Metanephros (tissue), 1 donor: ENCODE data around the gene CAPNS2. TPM values are rescaled to one million over a fixed set of nuclear protein-coding genes. Genes with fewer than 3 reads are reported as not detected.

Source experiments
- total RNA-seq: library from RNA; depleted of rRNA; stranded (reverse); fragments of >200 nt; gene quantifications from one replicate; pipeline ENCODE4 v1.2.3, GENCODE V29; 2014

CAPNS2 gene
- total RNA-seq: 0.58 TPM

GRCh38 chr16:55566432-55567175 is at the start of gene CAPNS2:
Gene CAPNS2, plus strand, starts transcription at chr16:55566684. Its CDS starts 73 bp downstream, at chr16:55566757.

Other genes starting within 250 kb of the CAPNS2 start
- 4.0 TPM for gene IRX6, start 242.5 kb upstream of the CAPNS2 start, total RNA-seq
- 189 TPM for gene MMP2, start 87.5 kb upstream of the CAPNS2 start, total RNA-seq
- 21.2 TPM for gene LPCAT2, start 57.6 kb upstream of the CAPNS2 start, total RNA-seq
- 1.6 TPM for gene SLC6A2, start 89.3 kb downstream of the CAPNS2 start, total RNA-seq